HG03460 (cell line): Measurements from ENCODE around the gene DCLK2.

ENCODE experiments used
- ATAC-seq: cut with Tn5 transposase; IDR thresholded peaks from one replicate; pipeline ENCODE4 v1.9.1; 2021; ENCODE audit not compliant: unreplicated experiment

Gene DCLK2

DNA sequence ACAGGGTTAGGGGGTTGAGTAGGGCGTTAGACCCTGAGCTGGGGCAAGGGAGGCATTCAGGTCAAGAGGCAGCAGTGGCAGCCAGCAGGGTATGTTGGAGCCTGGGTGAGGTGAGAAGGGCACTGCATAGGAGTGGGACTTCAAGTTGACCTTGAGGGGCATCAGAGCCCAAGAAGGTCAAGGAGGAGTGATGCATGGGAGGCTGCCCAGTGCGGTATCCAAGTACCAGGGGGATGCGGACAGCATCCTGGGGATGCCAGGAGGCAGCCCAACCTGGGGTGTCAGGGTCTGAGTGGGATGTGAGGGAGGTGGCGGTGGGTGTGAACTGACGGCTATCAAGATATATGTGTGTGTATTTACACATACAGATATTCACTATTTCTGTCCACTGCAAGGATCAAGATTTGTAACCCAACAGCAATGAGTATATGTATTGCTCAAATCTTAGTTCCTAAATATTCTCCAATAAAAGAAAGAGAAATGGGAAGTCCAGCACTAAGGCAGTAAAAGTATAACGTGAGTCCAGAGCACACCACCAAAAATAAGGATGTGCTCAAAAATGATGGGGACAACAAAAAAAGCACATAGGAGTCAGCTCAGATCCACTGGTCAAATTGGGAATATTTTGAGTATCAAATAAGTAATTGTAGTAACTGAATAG is 9.8 kb upstream of the DCLK2 start:
- no peak for ATAC-seq

GRCh38 chr4:150069353-150069752 is 8.9 kb upstream of the DCLK2 start:
- ATAC-seq: no peak

- ATAC-seq: no peak
Observed at GRCh38 chr4:150070464-150071170, 7.6 kb upstream of the DCLK2 start.

DNA sequence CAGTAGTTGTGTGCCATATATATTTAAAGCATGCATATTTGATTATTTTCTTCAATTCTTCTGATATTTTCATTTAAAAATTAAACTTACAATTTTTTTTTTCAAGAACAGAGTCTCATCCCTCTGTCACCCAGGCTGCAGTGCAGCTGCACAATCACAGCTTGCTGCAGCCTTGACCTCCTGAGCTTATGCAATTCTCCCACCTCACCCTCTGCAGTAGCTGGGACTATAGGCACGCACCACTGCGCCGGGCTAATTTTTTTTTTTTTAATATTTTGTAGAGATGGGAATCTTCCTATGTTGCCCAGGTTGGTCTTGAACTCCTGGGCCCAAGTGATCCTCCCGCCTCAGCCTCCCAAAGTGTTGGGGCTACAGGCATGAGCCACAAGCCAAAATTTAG is 5.8 kb upstream of the DCLK2 start:
- no peak for ATAC-seq

GRCh38 chr4:150072906-150073714 is 5.1 kb upstream of the DCLK2 start:
- no peak for ATAC-seq

DNA sequence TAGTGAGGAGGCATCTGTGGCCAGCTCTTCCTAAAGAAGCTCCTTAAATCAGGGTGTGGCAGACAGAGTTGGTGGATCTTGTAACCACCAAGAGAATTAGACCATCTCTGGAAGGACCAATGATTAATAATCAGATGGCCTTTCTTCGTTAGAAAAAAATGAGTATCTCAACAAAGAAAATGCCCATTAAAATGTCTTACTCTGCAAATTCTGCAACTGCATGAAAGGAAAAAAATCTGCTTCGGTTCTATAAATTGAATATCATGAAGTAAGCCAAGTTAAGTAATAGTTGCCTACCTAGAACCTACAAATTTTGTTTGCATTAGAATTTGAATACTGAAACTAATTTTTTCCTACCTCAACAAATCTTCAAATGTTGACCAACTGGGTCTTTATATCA is 4.2 kb upstream of the DCLK2 start:
- no peak for ATAC-seq

DNA sequence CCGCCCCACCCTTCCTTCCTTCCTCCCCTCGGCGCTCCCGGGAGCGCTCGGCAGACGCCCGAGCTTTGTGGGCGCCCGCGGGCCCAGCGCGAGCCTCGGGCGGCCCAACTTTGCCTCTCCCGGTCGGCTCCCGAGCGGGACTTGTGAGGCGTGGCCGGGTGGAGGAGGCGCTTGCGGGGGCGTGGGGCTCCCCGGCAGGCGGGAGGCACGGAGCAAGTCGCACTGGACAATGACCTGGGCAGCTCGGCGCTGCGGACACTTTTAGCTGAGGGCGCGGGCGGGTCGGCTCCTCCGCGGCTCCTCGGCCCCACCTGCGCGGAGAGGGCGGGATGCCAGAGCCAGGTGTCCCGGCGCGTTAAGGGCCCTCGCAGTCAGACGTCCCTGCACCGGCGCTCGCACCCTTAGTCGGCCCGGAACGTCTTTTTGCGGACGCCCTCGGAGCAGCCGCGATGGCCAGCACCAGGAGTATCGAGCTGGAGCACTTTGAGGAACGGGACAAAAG is 385 bp downstream of the DCLK2 start:
- ATAC-seq: peak; percentile 12

GRCh38 chr4:150079081-150079581 is 886 bp downstream of the DCLK2 start:
- peak; percentile 48 for ATAC-seq

DNA sequence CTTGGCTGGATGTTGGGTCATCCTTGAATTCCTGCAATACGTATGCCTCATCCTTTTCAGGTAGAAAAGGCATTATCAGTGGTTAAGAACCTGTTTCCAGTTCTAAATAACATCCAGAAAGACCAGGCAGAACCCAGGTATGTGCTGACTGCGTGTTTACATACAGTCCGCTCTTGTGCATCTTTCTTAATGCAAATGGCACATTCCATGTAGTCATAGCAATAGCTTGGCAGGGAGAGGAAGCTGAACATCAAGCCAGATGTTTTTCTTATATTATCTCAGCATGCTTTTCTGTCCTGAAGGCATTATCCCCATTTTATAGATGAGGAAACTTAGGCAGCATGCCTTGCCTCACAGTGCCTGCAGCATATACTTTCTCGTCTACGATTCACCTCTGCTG is 2.1 kb downstream of the DCLK2 start:
- ATAC-seq: no peak

DNA sequence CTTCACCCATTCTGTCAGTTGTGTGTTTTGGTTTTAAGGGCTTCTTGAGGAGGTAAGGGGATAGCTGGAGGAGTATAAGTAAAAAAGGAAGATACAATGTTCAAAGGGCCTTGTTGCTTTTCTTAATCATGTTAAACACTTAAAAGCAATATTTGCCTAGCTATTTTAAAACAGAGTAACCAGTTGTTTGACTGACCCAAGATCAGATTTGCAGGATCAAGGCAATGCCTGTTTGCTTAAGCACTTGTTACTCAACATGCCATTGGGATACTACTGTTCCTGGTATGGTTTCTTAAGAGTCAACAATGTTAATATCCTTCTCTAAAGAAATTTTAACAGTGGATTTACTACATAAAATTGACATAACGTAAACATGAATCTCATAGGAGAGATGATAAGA is 2.6 kb downstream of the DCLK2 start:
- ATAC-seq: no peak

DNA sequence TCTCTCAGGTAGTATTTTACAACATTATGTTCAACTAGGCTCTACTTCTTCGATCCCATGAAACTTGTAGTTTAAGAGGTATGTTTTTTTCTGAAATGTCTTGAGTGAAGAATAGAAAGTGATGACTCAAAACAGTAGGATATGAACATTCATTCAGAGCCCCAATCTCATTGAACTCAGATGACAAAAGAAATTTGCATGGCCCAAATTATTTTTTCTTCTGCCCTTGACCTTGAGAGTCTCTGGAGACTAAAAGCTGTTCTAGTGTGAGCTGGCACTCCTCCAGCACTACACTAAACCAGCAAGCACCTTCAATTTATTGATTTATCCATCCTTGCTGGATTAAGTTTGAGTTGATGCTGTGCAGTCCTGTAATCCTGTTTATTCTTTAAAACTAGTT is 4.0 kb downstream of the DCLK2 start:
- peak; percentile 68 for ATAC-seq

DNA sequence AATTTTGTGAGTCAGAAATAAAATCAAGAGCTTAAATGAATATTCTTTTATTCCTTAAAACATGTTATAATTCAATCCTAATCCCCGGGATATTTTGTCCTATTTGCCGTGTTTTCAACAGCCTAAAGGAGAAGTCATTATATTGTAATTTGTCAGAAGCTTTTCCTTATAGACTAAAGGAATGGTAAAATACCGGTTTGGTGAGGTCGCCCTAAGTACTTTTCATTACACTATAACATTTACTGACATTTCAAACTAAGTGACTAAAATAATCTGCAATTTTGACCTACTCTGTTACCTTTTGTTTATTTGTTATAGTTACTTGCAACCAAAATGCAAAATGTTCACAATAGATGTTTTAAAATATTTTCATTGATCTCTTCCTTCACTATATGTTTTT is 8.8 kb downstream of the DCLK2 start:
- no peak for ATAC-seq

DNA sequence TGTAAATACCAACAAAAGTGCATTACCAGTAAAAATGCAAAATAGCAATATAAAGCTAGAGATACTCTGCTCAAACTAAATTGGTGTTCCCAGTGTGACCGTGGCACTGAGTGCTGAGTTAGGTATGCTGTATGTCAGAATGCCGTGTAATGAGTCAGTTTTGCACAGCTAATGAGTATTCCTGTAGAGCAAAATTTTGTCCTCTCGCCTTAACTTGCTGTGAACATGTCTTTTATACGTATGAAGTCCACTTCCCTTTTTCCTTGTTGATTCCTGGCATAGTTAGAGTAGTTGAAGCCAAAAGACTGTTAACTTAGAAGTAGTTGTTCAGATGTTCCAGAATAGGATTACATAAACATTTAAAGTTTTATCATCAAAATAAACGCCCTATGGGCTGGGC is 11.5 kb downstream of the DCLK2 start:
- no peak for ATAC-seq

DNA sequence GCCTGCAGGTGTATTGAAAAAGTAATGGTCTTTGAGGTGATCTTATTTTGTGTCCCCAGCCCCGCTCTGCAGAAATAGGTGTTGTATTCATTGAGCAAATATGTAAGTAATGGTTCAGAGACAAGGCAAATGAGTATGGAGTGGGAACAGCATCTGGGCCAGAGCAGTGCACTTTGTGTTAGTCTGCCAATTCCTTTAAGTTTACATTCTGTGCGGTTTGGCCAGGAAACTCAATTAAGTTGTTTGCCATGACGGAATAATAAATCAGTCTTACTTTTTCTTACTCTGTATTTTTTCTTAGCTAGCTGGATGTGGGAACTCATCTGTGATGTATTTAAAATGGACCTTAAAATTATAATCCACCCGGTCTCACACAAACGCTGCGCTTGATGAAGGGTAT is 12.6 kb downstream of the DCLK2 start:
- no peak for ATAC-seq

DNA sequence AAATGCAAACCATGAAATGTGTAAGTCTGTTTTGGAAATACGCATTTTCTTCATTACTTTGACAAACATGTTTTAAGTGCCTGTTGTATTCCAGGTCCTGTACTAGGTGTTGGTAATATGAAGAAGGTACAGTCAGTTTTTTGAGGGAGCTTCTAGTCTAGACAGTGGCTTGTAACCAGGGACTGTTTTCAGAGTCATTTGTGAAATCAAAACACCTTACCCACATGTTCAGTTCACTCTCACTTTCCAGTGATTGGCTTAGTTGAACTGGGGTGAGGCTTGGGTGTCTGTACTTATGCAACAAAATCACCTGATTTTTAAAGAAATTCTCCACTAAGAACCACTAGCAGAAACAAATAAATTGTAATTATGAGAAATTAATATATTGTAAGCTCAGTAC is 16.4 kb downstream of the DCLK2 start:
- no peak for ATAC-seq

- no peak for ATAC-seq
Observed at GRCh38 chr4:150096625-150097024, 18.4 kb downstream of the DCLK2 start.

DNA sequence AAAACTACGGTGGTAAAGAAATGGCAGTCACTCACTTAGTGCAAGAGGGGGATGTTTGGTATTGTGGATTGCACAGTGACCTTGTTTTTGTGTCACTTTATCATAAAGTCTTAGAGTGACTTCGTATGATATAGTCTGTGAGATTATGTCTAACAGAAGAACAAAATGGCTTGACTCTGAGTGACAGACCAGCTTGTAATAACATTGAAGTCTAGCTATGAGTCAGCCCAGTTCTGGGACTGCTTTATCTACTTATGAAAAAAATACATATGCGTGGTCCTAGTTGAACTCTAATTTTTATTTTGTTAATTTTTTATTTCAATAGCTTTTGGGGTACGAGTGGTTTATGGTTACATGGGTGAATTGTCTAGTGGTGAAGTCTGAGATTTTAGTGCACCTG is 20.0 kb downstream of the DCLK2 start:
- ATAC-seq: no peak

DNA sequence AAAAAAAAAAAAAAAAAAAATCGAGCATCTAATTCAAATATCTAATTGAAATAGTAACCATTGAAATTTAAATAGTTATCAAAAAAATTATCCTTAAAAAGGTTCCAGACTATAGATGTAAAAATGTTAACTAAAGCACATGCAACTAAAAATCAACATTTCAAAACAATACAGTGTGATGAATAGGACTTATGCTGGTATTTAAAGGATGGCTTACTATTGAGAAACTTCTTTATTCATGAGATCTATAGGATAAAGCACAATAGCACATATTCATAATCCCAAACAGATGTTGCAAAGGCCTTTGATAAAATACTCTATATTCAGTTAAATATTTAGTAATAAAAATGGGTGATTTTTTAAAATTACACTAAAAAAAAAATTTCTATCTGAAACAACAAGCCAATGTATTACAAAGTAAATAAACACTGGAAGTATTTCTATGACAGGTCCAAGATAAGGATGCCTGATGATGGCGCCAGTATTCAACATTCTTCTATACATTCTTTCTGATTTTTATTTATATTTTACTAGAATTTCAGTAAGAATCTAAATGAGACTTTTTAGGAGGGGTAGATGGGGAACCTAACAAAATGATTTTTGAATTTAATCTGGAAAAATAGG is 26.3 kb downstream of the DCLK2 start:
- no peak for ATAC-seq

DNA sequence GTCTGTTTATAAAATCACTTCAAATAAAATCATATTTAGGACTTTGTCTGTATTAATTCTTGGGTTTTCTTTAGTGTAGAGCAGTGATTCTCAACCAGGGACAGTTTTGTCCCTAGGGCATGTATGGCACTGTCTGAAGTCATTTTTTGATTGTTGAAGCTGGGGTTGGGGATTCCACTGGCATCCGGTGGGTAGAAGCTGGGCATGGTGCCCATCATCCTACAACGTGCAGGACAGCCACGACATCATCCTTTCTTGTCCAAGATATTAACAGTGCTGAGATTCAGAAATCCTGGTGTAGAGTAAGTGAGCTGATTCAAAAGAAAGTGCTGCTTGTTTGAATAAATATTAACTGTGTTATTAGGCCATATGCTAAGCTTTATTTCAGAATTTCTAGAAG is 28.6 kb downstream of the DCLK2 start:
- ATAC-seq: no peak

DNA sequence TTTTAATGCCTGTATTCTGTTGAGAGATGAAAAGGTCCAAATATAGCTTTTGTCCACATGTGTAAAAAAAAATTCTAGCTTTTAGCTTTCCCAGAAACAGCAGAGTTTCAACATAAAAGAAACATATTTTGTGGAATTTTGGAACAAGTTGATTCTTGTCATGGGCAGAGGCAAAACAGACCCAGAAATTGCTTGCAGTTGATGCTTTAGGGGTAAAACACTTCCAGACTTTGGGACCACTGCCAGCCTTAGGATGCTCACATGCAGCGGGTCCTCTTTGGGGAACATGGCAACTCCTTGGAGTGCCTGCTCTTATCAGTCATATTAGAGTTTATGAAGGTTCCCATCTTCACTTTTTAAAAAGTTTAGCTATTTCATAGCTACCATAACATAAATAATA is 30.4 kb downstream of the DCLK2 start:
- ATAC-seq: no peak

GRCh38 chr4:150114641-150115040 is 36.4 kb downstream of the DCLK2 start:
- no peak for ATAC-seq
